GM11168 (cell line): Measurements from ENCODE around the gene ARL1.
"Not testable (repeated sequence)": the region's sequence is repeated elsewhere in the genome, so short reads cannot be mapped to it uniquely, and the experiment has no call there.

Experiments used
- in situ Hi-C: fragments of 300-500 bp; cut with MboI; formaldehyde crosslinking; loops from one replicate; pipeline ENCODE4 v1.12.0; 2022; ENCODE audit warnings: low sequenced_read_pairs; ENCODE audit not compliant: unreplicated experiment

ARL1 gene

GRCh38 chr12:101407436-101408345, at the start of gene ARL1:
Gene ARL1, minus strand, starts transcription at chr12:101407772. Its CDS starts 127 bp downstream, at chr12:101407645.
- in situ Hi-C loops: loop anchor here (25.0 kb wide), 1 partner anchor 455 kb away; no protein-coding TSS in a partner anchor

DNA sequence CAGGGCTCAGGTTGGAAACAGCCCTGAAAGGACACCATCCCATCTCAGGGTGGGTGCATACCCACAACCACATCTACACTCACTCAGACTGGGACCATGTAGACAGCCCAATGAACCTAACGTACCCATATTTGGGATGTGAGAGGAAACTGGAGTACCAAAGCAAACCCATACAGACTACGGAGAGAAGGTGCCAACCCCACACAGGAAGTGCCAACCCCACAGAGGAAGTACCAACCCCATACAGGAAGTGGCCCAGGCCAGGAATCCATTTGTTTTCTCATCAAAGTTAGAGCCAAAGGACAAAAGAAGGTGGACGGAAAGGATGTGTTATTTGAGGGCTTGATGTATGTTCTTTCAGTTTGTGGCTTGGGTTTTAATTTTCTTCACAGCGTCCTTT, 48.1 kb upstream of the ARL1 start:
- in situ Hi-C loops: no loop called here

GRCh38 chr12:101441461-101442224, 34.1 kb upstream of the ARL1 start:
- in situ Hi-C loops: no loop called here

DNA sequence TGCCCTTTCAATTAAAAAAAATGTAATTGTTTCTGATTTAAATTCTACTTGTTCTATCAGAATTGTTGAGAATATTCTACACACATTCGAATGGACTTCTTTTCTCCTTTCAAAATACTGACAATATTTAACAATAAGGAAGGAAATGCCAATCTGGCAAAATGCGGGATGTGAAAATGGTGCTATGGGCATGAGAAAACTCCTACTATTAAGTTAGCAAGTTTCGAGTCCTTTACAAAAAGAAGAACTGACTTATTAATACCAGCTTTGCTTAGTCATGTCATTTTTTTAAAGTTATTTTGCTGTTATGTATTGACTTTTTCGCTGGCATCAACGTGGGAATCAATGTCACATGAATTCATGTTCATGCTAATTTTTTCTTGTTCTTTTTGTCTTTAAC, 31.7 kb upstream of the ARL1 start:
- in situ Hi-C loops: no loop called here

GRCh38 chr12:101436136-101436535, 28.6 kb upstream of the ARL1 start:
- in situ Hi-C loops: no loop called here

- in situ Hi-C loops: no loop called here
These were observed 22.9 kb upstream of the ARL1 start for GRCh38 chr12:101430456-101430855.

DNA sequence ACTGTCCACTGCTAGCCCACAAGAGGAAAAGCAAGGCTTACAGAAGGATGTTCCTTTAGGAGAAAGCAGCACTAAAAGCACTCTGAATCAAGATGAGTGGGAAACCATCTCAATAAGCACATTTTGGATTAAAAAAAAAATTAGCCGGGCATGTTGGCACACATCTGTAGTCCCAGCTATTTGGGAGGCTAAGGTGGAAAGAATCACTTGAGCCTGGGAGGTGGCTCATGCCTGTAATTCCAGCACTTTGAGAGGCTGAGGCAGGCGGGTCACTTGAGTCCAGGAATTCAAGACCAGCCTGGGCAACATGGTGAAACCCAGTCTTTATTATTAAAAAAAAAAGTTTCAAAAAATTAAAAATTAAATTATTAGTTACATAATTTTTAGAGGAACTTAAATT, 17.0 kb upstream of the ARL1 start:
- in situ Hi-C loops: loop anchor here (25.0 kb wide), 1 partner anchor 438 kb away; no protein-coding TSS in a partner anchor

GRCh38 chr12:101422066-101422465, 14.5 kb upstream of the ARL1 start:
- in situ Hi-C loops: loop anchor here (25.0 kb wide), 1 partner anchor 440 kb away; no protein-coding TSS in a partner anchor

DNA sequence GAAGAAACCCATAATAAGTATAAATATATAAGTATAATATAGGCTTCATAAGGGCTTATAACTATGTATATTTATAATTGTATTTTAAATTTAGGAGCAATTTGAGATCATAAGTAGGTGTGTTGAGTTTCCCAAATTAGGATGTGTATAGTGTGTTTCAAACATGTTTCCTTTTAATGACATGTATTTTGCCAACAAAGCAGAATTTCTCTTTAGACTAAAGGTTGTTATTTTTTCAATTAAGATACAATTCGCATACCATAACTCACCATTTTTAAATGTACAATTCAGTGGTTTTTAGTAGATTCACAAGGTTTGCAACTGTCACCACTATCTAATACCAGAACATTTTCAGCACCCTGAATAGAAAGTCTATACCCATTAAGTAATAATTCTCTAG, 7.7 kb upstream of the ARL1 start:
- in situ Hi-C loops: loop anchor here (5.0 to 25.0 kb wide), 2 partner anchors 352 to 447 kb away; no protein-coding TSS in a partner anchor

GRCh38 chr12:101414533-101415119, 7.1 kb upstream of the ARL1 start:
- in situ Hi-C loops: loop anchor here (5.0 to 25.0 kb wide), 2 partner anchors 353 to 448 kb away; no protein-coding TSS in a partner anchor

DNA sequence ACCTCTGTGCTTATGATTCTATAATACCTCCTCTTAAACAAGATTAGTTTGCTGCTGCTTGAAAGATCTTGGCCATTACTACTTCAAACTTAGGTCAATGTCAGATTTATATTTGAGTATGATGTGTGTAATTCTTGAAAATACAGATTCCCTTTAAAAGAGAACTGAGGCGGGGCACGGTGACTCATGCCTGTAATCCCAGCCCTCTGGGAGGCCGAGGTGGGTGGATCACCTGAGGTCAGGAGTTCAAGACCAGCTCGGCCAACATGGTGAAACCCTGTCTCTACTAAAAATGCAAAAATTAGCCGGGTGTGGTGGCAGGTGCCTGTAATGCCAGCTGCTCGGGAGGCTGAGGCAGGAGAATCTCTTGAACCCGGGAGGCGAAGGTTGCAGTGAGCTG, 2.6 kb upstream of the ARL1 start:
- in situ Hi-C loops: loop anchor here (25.0 kb wide), 1 partner anchor 452 kb away; no protein-coding TSS in a partner anchor

DNA sequence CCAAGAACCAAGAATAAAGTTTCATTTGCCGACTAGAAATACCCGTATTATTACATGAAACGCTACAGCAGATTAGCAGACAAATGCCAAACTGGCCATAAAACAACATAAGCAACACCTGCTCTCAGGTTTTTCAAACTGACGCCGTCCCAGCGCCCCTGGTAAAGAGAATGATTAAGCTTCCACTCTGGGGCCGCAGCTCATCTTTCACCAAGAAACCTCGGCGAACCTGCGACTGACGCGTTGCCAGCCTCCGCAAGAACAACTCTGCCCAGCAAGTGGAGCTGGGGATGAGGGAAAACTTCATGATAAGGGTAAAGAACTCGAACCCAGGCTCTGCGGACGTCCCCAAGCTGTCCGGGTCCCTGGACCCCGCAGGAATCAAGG, 530 bp downstream of the ARL1 start:
- in situ Hi-C loops: loop anchor here (25.0 kb wide), 1 partner anchor 455 kb away; no protein-coding TSS in a partner anchor

- in situ Hi-C loops: not testable (repeated sequence)
These were observed 16.4 kb downstream of the ARL1 start for GRCh38 chr12:101391181-101391580.

DNA sequence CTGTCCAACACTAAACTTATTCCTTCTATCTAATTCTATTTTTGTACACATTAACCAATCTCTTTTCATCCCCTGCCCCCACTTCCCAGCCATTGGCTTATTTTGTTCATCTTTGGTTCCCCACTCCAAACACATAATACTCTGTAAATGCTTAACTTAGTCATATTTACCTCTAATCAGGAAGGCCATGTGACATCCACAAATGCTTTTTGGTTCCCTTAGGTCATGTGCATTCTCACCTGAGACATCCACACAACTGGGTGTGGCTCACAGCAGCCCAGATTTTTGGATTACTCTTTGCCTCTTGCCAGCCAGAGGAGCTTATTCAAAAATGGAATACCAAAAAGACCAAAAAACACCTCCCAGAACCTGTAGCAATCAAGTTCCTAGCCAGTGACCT, 28.4 kb downstream of the ARL1 start:
- in situ Hi-C loops: no loop called here

GRCh38 chr12:101375573-101375972, 32.0 kb downstream of the ARL1 start:
- in situ Hi-C loops: no loop called here

DNA sequence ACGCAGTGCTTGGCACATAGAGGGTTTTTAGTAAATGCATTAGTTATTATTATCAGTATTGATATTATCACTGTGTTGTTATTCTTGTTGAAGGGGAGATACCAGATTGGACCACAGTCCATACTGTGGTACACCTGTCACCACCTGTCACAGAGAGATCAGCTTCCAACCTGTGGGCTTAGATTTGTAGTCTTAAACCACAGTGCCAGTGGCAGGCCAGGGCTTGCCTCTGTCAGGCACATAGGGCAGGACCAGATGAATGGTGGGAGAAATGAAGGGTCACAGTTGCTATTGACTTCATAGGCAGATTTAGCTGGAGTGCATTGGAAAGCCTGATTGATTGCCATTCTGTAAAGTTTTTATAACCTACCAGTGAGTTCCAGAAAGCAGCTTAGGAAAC, 35.1 kb downstream of the ARL1 start:
- in situ Hi-C loops: no loop called here

DNA sequence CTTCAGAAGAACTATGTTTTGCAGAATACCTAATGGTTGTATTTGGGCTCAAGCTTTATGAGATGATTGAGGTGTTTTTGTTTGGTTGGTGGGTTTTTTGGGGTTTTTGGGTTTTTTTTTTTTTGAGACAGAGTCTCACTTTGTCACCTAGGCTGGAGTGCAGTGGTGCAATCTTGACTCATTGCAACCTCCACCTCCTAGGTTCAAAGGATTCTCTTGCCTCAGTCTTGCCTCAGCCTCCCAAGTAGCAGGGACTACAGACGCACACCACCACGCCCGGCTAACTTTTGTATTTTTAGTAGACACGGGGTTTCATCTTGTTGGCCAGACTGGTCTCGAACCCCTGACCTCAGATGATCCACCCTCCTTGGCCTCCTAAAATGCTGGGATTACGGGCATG, 39.6 kb downstream of the ARL1 start:
- in situ Hi-C loops: no loop called here

DNA sequence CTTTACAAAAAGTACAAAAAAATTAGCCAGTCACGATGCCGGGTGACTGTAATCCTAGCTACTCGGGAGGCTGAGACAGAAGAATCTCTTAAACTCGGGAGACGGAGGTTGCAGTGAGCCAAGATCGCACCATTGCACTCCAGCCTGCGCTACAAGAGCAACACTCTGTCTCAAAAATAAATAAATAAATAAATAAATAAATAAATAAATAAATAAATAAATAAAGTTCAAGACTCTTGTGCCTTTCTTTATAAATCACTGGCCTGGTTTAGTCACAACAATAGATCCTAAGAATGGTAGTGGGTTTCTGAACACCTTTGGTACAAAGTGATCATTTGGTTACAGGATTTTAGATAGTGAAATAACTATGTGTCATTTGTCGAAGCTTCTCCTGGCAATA, 46.1 kb downstream of the ARL1 start:
- in situ Hi-C loops: no loop called here

- in situ Hi-C loops: no loop called here
These were observed 50.8 kb downstream of the ARL1 start for GRCh38 chr12:101356794-101357193.

DNA sequence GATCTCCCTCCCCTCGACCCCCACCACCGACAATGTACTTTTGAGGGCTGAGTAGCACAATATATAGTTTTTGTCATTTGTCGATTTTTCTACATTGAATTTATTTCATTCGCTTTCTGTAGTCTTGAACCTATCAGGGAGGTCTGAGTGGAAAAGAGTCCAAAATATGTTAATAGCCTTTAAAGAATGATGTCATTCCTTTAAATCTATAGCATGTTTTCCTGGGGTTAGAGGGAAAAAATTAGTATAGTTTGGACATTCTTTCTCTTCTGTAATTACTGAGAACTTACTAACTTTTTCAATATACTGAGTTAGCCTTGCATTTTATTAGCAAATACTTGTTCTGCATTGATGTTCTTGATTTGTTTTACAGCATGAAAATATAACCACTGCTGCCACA, 55.9 kb downstream of the ARL1 start:
- in situ Hi-C loops: no loop called here
